Sigmoid colon (tissue), 7 donors: ENCODE measurements around the gene SNTG2. TPM values are rescaled to one million over a fixed set of nuclear protein-coding genes. Genes with fewer than 3 reads are reported as not detected.

Source experiments
- DNase-seq: peaks from one replicate; pipeline ENCODE4 v3.0.0-alpha.2; 2019
- H3K27ac ChIP-seq, 4 donors: fragments of 200-600 bp; sonication (generic); one replicate each; pipeline ENCODE4 v1.5.1; 2016 to 2019; ENCODE audit warnings: mild to moderate bottlenecking in 1 of 4
- H3K27me3 ChIP-seq, 3 donors: fragments of 200-600 bp; sonication (generic); one replicate each; pipeline ENCODE4 v1.5.1; 2019; ENCODE audit warnings: mild to moderate bottlenecking in 1 of 3
- H3K36me3 ChIP-seq, 4 donors: fragments of 200-600 bp; sonication (generic); one replicate each; pipeline ENCODE4 v1.5.1; 2016 to 2019
- H3K4me1 ChIP-seq, 4 donors: fragments of 200-600 bp; sonication (generic); one replicate each; pipeline ENCODE4 v1.5.1; 2017 to 2019
- H3K4me3 ChIP-seq, 4 donors: fragments of 200-600 bp; sonication (generic); one replicate each; pipeline ENCODE4 v1.5.1; 2017 to 2019; ENCODE audit warnings: mild to moderate bottlenecking in 2 of 4, moderate library complexity in 1 of 4
- H3K9me3 ChIP-seq, 4 donors: fragments of 200-600 bp in 3 of 4; sonication (generic) in 3 of 4; one replicate each; pipeline versions ENCODE4 v1.5.1 to v1.6.1; 2013 to 2019
- CTCF ChIP-seq, 4 experiments: fragments of 450-650 bp in 3 of 4; fragments of 200-600 bp in 1 of 4; IDR thresholded peaks; one replicate each; pipeline ENCODE4 v1.5.1; 2016 to 2019; ENCODE audit warnings: antibody characterized with exemption in 4 of 4, mild to moderate bottlenecking in 3 of 4, moderate library complexity in 2 of 4
- EP300 ChIP-seq, 4 donors: sonication (generic); formaldehyde crosslinking; IDR thresholded peaks; one replicate each; pipeline ENCODE4 v1.6.1; 2017; ENCODE audit warnings: antibody characterized with exemption in 4 of 4
- POLR2A ChIP-seq, 2 donors: fragments of 450-650 bp; IDR thresholded peaks; one replicate each; pipeline ENCODE4 v1.6.1; 2016; ENCODE audit warnings: antibody characterized with exemption in 2 of 2, mild to moderate bottlenecking in 2 of 2, moderate library complexity in 2 of 2
- POLR2AphosphoS5 ChIP-seq, 4 donors: sonication (generic); formaldehyde crosslinking; IDR thresholded peaks; one replicate each; pipeline ENCODE4 v1.6.1; 2017; ENCODE audit warnings: antibody characterized with exemption in 4 of 4
- WGBS, 2 donors: extraction: QIAGEN DNeasy Blood & Tissue Kit; methylation state at CpG; one replicate each; pipeline ENCODE4 v1.1.7; 2013; 5-methylcytosine and 5-hydroxymethylcytosine counted together
- intact Hi-C: fragments of 100-400 bp; cut with DNase I; formaldehyde crosslinking; loops from one replicate; pipeline ENCODE4 v1.15.1; 2023
- polyA plus RNA-seq, 3 donors: library from polyadenylated mRNA; stranded (reverse); fragments of 200-250 nt; gene quantifications; one replicate each; pipeline ENCODE4 v1.2.3, GENCODE V29; 2013
- total RNA-seq, 4 donors: library from RNA; depleted of rRNA; stranded (reverse); fragments of >200 nt; gene quantifications; one replicate each; pipeline ENCODE4 v1.1.0, GENCODE V29; 2016
- donor health status: healthy with polysubstance abuse.
- donor health status: Bipolar disorder and iron deficiency.
- donor health status: healthy.

Gene SNTG2
- total and polyA plus RNA-seq, 7 donors, result 0.60 to 5.2 (median 1.9) TPM; not detected in 1

- 67 to 73% methylated on average over 6 of the region's 6 CpGs for WGBS, 2 donors
- H3K27me3 ChIP-seq, result peaks cover 22 to 66% (median 36%) of the 10 kb centered on the region in 3 donors
- intact Hi-C loops, result no loop called here
Measured at GRCh38 chr2:946073-946948, 4.3 kb upstream of the SNTG2 start.

GRCh38 chr2:949384-950079 is 1.1 kb upstream of the SNTG2 start:
- Histone ChIP-seq H3K4me1 (peaks cover 0 to 21% (median 19%) of the 10 kb centered on the region in 4 donors), H3K4me3 (peak overlapping the region in 3 of 4 donors; percentile 45 to 57 (median 55)), H3K9me3 (peaks cover 0 to 4% (median 2%) of the 10 kb centered on the region in 4 donors), H3K36me3 (no peaks in the 10 kb centered on the region), H3K27me3 (peaks cover 28 to 78% (median 48%) of the 10 kb centered on the region in 3 donors), H3K27ac (no peak overlapping the region)
- DNase-seq, result no peak
- no peak for TF ChIP-seq POLR2AphosphoS5 (IDR thresholded peaks at IDR 0.05)
- no peak for TF ChIP-seq CTCF (IDR thresholded peaks at IDR 0.05)
- TF ChIP-seq EP300 (IDR thresholded peaks at IDR 0.05), result no peak
- TF ChIP-seq POLR2A (IDR thresholded peaks at IDR 0.05), result no peak
- 3 to 5% methylated on average over 28 of the region's 28 CpGs for WGBS, 2 donors
- intact Hi-C loops, result loop anchor here (10.0 kb wide), 1 partner anchor 595 kb away; no protein-coding TSS in a partner anchor

More at GRCh38 chr2:946073-946948, 4.3 kb upstream of the SNTG2 start:
- no peak for DNase-seq
- TF ChIP-seq EP300 (IDR thresholded peaks at IDR 0.05) (no peak), CTCF (IDR thresholded peaks at IDR 0.05) (no peak), POLR2A (IDR thresholded peaks at IDR 0.05) (no peak), POLR2AphosphoS5 (IDR thresholded peaks at IDR 0.05) (no peak)
- no peaks in the 10 kb centered on the region for H3K36me3 ChIP-seq
- peaks cover 0 to 19% (median 18%) of the 10 kb centered on the region in 4 donors for H3K4me1 ChIP-seq
- no peak overlapping the region for H3K27ac ChIP-seq
- H3K9me3 ChIP-seq, result peaks cover 0 to 4% (median 2%) of the 10 kb centered on the region in 4 donors
- no peak overlapping the region for H3K4me3 ChIP-seq

GRCh38 chr2:951224-952006 is 766 bp downstream of the SNTG2 start:
- intact Hi-C loops, result loop anchor here (10.0 kb wide), 1 partner anchor 593 kb away; no protein-coding TSS in a partner anchor
- Histone ChIP-seq H3K4me1 (peaks cover 0 to 21% (median 19%) of the 10 kb centered on the region in 4 donors), H3K27ac (peak overlapping the region in 1 of 4 donors; percentile 10), H3K4me3 (peak overlapping the region in 3 of 4 donors; percentile 45 to 57 (median 55)), H3K27me3 (peaks cover 28 to 65% (median 47%) of the 10 kb centered on the region in 3 donors), H3K36me3 (no peaks in the 10 kb centered on the region), H3K9me3 (no peaks in the 10 kb centered on the region)
- no peak for DNase-seq
- 13 to 22% methylated on average over 34 of the region's 34 CpGs for WGBS, 2 donors
- TF ChIP-seq EP300 (IDR thresholded peaks at IDR 0.05), result no peak
- no peak for TF ChIP-seq CTCF (IDR thresholded peaks at IDR 0.05)
- TF ChIP-seq POLR2A (IDR thresholded peaks at IDR 0.05), result no peak
- TF ChIP-seq POLR2AphosphoS5 (IDR thresholded peaks at IDR 0.05), result no peak

GRCh38 chr2:953408-953807 is 2.8 kb downstream of the SNTG2 start:
- H3K4me3 ChIP-seq, result no peak overlapping the region
- no peak overlapping the region for H3K27ac ChIP-seq
- H3K9me3 ChIP-seq, result no peaks in the 10 kb centered on the region
- TF ChIP-seq CTCF (IDR thresholded peaks at IDR 0.05), result no peak
- no peak for TF ChIP-seq POLR2A (IDR thresholded peaks at IDR 0.05)
- no peaks in the 10 kb centered on the region for H3K36me3 ChIP-seq
- peaks cover 28 to 50% (median 36%) of the 10 kb centered on the region in 3 donors for H3K27me3 ChIP-seq
- H3K4me1 ChIP-seq, result peaks cover 0 to 21% (median 19%) of the 10 kb centered on the region in 4 donors
- intact Hi-C loops, result loop anchor here (10.0 kb wide), 1 partner anchor 591 kb away; no protein-coding TSS in a partner anchor
- 12 to 36% methylated on average over 2 of the region's 2 CpGs for WGBS, 2 donors
- no peak for DNase-seq
